UCSD-AML1 (cell line): ENCODE measurements around the gene CCDC3.

Source experiments
- DNase-seq: peaks from one replicate; lab custom pipeline; 2025; ENCODE audit not compliant: unreplicated experiment; lab: John Stamatoyannopoulos, UW

The CCDC3 gene

DNA sequence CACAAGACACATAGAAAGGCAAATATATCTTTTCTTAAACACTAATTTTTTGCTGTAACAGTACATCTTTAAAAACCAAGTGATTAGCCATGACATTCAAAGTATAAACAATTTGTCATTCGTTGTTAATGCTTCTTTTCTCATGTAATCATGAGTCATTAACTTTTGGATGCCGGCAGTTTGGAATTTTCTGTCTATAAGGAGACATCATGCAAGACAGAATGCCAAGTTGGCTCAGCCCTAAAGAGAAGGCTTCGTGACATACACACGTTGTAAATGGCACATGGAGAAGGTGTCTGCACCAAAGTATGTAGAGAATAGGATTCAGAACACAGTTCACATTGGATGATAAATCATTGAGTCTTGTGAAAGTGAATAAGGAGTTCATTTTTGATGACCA is 35.9 kb downstream of the CCDC3 start:
- DNase-seq, result no peak

DNA sequence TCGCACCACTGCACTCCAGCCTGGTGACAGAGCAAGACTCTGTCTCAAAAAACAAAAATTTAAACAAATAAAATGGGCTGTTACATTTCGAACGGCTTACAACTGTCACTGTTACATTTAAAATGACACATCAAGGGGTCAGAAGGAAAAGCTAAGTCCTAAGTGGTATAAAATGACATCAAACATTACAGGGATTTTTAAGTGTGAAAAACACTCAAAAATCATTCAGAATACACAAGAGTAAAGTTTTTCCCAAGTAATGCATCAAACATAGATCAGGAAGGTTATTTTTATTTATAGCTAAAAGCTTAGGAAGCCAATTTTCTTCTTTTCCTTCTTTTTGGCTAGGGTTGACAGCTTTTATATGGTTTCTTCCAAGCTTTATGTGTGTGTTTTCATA is 39.0 kb downstream of the CCDC3 start:
- no peak for DNase-seq

DNA sequence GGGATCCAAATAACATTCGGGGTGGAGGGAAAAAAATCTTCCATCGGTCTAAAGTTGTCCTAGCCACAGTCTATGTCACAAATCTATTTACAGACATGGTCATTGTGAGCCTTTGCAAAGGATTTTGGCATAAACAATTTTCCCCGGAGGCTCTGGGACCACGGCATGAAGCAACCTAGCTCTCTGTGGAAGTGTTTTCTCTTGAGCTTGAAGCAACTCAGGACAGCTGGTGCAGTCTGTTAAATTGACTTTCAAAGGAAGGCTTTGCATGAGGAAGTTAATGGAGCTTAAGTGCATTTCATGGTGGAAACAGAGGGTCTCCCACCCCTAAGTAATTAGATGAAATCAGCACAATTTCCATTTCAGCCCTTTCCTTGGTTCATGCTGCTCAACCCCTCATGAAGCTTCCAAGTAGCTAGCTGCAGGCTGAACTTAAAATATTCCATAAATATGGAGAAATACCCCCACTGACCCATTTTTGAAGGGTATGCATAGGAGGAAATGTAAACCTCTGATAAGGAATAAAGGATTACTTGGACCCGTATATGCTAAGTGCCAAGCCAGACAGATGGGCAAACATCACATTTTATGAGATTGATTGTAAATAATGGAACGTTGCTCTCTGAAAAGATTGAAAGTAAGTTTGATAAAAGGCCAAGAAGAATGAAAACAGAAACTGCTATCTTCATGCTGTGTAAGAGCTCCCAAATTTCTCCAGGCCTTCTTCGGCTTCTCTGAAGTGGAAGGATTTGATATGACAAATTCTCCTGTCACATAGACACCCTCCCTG is 39.9 kb downstream of the CCDC3 start:
- DNase-seq, result no peak

DNA sequence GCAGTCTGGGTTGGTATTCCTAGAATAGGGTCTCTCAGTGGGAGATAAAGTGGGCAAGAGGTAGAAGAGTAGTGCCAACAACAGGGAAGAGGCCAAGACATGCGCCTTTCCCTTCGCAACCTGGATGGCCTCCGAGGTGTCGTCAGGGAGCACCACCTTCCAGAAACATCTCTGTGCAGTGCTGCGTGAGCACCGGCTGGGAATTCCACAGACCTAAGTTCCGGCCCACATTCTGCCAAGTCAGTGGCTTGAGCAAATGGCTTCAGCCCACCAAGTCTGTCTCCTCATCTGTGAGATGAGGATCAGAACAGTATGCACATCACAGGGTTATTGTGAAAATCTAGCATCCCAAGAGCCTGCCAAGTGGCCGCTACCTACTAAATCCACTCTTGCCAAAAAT is 40.6 kb downstream of the CCDC3 start:
- no peak for DNase-seq

DNA sequence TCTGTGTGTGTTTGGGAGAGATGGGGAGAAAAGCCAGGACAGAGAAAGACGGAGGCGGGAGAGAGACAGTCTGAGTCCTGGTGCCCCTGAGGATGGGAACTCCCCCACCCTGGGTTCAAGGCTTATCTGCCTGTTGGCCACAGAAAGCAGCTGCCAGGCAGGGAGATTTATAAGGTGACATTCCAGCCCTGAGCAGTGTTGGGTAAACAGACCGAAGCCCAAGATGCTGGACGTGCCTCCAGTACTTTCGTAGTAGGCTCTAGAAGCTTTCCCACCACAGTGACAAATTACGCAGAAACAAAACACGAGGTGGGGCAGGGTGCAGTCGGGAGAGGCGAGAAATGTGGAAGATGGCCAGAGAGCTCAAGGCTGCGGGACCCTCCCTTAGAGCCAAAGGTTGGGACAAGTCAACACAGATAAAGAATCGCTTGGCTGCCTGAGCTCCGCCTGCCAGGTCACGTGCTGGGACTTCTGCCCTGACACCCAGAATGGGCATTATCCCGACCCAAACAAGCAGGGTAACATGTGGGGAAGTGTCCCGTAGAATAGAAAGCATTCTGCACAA is 41.1 kb downstream of the CCDC3 start:
- DNase-seq, result no peak

DNA sequence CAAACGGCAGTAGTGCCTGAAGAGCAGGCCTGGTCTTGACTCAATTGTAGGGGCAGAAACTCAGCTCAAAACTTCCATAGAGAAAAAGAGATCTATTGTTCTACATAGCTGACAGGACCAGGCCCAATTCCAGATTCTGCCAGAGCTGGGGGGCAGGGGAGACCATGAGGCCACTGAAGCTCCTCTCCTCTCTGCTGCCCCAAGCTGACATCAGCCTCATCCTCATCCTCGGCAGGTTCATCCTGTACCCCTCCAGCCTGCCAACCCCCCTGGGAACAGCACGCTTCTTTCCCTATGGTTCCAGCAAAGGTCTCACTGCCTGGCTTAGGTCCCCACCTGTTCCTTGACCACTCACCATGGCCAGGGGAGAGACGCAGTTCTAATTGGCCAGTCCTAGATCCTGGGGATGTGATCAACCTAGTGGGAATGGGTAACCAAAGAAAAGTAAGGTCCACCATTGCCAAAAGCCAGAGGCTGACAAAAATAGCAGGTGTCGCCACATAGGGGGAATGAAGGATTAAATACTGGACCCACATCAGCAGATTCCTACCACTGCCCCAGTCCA is 42.9 kb downstream of the CCDC3 start:
- DNase-seq, result no peak

DNA sequence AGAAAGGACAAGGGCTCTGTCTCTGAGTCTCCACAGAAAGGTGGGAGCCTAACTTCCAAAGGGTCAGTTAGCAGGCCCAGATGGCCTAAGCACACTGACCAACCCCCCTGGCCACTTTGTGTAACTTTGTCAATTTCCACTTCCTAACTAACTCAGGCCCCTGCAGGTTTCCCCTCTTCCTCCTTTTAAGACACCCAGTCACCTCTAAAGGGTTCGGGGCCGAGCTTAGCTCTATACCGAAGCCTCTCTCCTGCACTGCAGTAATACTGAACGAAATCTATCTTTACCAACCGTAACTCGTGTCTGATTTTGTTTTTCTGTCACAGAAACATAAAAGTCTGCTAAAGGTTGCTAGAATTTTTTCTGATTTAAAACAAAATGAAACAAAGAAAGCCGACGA is 44.4 kb downstream of the CCDC3 start:
- DNase-seq, result no peak

DNA sequence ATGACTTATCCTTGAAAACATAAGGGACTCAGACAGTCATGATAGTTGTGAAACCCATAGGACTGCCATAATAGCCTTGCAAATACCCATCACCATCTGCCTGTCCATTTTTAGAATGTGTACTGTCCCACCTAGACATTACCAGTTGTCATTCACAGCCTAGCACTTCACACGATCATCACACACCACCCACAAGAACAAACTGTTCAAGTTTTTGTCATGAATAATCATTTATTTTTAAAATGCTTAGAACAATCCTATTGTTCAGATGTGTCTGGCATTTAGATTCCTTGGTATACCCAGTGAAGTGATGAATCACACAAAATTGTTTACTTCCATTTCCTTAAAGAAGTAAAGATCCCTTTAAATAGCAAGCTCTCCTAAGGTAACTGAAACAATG is 46.6 kb downstream of the CCDC3 start:
- DNase-seq, result no peak

DNA sequence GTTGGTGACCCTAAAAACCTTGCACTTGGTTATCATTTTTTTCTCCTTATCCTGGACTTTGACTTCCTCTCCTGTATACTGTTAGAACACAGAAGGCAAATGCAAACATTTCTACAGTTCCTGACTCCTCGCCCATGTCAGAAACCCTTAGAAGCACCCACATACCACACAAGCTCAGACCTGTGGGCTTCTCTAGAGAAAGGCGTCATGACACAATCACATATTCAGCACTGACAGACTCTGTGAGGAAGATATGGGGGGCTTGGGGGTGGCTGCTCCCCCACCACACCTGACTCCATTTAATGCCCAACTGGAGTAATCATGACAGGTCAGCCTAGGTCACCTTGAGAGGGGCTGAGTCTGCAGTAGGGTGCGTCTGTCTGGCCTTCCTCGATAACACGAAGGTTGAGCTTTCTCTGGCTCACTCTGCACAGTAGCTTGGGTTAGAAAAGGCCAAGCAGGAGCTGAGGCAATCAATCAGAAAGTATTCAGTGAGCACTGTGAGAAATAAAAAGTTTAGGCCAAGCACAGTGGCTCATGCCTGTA is 50.9 kb downstream of the CCDC3 start:
- no peak for DNase-seq

DNA sequence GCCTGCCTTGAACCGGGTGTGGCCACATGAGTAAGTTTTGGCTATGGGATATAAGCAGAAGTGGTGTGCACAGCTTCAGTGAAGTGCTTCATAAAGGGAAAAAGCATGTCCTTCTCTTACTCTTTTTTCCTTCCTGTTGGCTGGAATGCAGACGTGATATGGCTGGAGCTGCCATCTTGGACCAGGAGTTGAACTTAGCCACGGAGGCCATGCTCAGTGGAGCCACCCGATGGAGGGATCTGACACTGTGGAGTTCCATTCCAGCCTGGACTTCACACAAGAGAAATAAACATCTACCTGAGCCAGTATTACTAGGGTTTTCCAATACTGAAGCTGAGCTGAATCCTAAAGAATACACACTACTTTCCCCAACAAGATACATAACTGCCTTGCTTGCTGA is 52.3 kb downstream of the CCDC3 start:
- DNase-seq, result no peak

DNA sequence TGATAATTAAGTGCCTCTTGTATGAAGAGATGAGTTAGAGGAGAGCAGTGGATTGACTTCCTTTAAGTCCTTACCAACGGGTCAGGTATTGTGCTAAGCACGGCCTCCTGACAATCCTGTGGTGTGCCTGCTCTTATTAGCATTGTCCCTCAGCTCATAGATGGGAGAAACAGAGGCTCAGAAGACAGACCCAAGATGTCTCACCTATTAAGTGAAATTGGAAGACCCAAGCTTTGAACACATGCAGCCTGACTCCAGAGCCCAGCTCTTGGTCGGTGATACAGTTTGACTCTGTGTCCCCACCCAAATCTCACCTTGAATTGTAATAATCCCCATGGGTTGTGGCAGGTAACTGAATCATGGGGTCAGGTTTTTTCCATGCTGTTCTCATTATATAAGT is 53.8 kb downstream of the CCDC3 start:
- no peak for DNase-seq

DNA sequence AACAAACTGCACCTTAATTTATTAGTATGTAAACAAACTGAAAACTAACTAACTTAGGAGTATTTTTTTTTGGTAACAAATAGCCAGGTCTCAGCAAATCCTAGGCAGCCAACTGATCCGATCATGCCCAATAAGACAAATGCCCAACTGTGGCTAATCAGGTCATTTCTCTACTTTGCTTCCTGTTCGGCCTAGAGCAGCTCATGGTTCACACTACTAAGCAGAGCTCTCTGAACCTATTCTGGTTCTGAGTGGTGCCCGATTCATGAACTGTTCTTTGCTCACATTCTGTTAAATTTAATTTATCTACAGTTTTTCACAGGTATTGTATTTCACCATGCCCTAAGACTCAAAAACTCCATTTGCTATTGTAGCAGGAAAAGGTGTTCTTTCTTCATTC is 55.1 kb downstream of the CCDC3 start:
- no peak for DNase-seq

DNA sequence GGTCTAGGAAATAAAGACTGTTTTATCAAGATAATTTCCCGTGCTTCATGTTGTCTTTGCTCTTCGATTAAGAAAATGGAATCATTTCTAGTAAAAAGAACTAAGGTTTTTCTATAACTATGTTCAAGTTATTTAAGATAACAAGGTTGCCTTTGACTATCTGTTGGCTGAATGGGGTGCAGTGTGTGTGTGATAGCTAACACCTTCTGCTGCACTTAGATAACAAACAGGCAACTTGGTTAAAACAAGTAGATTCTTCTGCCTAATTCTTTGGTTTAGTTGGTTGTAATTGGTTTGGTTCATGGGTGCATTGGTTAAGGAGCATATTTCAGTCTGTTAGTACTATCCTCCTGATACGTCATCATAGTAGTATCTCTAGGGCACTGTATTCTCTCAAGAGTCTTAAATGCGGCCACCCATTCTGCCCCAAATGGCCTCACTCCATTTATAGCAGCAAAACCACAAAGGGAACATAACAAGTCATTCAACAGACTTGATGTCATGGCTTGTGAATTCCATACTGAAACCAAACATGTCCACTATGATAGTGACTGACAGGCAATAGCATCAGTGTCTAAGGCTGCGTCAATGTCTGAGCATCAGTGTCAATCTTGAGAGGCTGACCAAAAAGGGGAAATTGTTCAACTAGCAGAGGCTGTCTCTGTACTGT is 55.7 kb downstream of the CCDC3 start:
- DNase-seq, result no peak

DNA sequence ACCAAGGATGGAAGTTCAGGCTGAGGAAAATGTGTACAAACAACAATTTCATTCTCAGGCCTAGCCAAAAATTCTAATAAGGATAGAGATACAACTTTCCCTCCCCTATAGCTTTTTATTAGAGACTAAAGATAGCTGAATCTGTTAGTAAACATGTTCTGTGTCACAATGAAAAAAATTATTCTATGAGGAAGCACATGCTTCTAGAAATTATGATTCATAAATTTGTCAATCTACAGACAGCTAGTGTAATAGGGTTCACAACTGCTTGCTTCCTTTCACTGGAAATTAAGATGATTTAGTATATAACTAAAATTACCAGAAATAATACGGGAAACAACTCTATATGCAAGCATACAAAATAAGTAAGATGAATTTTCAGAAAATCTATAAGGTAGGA is 56.6 kb downstream of the CCDC3 start:
- DNase-seq, result no peak

DNA sequence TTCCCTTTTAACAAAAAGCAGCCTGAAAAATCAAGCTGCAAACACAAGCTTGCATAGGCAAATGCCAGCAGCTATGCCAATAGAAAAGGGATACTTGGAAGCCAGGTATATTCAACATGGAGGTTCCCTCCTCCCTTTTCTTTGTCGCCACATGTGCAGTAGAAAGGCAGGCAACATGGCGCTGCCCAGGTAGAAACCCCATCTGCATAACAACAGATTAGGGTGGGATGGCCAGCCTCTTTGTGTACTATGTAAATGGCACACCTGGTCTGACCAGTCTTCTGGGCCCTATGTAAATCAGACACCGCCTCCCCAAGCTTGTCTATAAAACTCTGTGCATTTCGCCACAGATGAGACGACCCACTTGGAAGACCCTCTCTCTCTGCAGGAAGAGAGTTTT is 58.1 kb downstream of the CCDC3 start:
- no peak for DNase-seq

DNA sequence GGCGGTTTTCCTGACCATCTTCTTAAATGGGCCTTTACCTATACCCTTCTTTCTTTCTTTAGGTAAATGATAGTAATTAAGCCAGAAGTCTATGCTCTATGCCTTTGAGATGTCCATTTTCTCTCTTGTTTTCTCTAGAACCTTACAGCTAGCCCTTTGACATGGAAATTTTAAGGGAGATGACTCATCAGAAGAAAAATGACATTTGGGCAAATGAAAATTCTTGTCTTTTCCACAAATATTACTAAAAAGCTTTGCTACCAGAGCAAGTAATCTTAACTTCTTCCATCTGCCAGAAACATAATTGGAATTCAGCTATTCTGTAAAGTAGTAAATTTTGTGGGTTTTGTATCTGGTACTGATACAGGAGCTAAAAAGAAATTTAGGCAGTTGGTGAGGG is 59.5 kb downstream of the CCDC3 start:
- no peak for DNase-seq

DNA sequence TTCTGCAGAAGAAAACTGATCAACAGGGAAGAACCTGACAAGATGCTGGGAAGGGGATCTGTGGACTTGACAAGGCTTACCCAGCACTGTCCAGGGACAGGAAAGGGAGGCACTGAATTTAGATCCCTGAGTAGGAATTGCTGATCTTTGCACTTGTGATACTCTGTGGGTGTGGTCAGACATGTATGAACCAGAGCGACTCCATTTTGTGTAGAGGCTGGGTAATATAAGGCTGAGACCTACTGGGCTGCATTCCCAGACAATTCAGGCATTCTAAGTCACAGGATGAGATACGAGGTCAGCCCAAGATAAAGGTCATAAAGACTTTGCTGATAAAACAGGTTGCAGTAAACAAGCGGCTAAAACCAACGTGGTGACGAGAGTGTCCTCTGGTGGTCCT is 60.7 kb downstream of the CCDC3 start:
- DNase-seq, result no peak

DNA sequence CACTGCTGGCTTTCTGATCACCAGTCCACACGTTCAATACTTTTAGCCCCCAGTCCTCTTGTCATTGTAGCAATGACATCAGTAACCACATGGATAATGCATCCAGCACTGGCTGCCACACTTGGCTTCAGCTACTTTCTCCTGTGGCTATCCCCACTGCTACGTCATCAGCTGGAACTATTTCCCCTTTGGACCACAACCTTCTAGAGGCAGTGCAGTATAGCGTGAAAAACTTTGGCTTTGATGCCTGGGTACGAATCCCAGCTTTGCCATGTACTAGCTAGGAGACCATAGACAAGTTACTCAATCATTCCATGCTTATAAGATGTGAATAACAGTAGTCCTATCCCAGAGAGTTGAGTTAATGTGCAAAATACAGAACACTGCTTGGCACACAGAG is 63.2 kb downstream of the CCDC3 start:
- DNase-seq, result no peak

DNA sequence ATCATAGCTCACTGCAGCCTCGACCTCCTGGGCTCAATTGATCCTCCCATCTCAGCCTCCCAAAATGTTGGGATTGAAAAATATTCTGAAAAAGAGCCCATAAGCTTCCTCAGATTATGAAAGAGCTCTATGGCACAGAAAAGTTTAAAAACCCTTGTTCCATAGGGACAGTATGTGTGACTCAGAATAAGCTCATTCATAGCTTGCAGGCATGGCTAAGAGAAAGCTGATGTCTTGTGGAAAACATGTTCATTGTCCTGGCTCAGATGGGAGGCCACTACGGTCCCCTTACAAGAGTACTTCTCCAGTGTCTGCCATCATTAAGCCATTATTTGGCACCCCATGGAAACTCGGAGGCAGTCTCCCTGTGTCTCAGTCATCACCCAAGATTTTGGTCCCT is 64.0 kb downstream of the CCDC3 start:
- no peak for DNase-seq

DNA sequence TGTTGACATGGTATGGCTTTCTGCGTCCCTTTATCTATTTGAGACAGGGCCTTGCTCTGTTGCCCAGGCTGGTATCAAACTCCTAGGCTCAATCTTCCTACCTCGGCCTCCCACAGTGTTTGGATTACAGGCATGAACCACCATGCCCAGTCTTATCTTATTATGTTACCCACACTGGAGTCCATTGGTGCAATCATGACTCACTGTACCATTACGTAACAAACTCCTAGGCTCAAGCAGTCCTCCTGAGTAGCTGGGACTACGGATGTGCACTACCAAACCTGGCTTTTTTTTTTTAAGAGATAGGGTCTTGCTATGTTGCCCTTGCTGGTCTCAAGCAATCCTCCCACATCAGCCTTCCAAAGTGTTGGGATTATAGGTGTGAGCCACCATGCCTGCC is 66.7 kb downstream of the CCDC3 start:
- no peak for DNase-seq

DNA sequence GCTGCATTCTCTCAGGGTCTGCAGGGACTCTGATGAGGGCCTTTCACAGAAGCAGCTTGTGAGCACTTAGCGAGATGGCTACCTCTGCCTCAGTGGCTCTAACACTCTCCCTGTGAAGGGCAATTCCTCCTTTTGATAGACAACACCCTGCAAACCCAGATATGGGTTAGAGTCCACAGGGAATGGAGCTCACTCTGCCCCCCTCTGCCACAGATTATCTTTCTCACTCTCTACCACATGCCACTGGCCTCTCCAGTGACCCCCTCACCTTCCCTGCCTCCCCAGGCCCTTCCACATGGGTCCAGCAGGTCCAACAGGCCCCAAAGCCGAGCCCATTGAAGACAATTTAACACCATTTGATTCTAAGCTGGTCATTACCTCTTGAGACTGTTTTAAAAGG is 72.1 kb downstream of the CCDC3 start:
- no peak for DNase-seq

DNA sequence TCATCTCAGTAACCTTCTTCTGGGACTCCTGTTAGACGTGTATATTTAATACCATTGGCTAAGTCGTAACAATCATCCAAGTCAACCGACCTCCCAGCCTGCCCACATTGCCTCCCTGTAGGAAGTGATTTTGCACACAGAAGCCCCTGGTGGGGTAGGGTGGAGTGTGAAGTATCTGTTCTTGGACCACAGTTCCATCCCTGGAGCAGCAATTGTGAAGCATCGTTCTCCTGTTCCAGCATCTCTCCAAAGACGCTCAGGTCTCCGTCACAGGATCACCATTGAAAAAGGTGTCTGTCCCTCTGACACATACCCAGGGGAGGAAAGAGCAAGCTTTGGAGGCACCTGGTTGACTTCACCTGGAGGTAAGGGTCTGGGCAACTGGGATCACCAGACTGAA is 72.9 kb downstream of the CCDC3 start:
- no peak for DNase-seq
